NCI-H748 (cell line): ENCODE results near the gene NUP85.
A peak's percentile ranks its signal among the peaks of the same experiment; 100 is the strongest.
"Not testable (repeated sequence)": the region's sequence is repeated elsewhere in the genome, so short reads cannot be mapped to it uniquely, and the experiment has no call there.

Experiments
- DNase-seq: peaks from one replicate; lab custom pipeline; 2025; ENCODE audit not compliant: unreplicated experiment; lab: John Stamatoyannopoulos, UW

NUP85 gene

DNA sequence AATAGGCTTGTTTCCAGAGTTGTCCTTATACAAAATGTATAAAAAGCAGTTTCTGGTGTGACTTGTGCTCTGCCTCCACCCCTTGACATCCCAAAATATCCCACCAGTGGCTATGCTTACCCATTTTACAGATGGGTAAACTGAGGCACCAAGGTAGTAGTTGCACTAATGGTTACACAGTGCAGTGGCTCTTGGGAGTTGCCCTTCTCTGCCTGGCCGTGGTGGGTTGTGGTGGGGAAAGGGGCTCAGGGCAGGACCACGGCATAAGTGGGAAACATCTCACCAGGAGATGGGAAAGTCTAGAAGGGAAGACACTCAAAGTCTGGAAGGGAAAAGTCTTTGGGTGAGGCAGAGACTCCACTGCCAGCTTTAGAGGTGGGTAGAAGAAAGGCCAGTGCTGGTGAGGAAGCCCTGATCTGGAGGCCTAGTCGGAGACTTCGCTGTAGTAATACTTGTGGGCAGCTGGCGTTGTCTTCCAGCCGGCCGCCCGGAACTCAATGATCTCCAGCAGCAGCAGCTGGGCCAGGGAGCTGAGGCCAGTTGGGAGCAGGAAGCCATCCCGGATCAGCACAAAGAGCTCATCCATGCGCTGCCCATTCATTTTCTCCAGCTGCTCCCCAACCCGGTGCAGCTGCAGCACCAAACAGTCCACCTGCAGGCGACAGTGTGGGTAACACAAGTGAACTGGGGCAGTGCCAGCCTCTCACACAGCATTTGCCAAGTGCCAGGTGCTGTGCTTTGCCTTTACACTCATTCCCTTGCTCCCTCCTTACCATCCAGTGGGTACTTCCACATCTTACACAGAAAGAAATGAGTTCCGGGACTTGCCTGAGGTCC is 61.1 kb downstream of the NUP85 start:
- no peak for DNase-seq

- DNase-seq: no peak
These were observed 61.6 kb downstream of the NUP85 start for GRCh38 chr17:75267153-75267410.

DNA sequence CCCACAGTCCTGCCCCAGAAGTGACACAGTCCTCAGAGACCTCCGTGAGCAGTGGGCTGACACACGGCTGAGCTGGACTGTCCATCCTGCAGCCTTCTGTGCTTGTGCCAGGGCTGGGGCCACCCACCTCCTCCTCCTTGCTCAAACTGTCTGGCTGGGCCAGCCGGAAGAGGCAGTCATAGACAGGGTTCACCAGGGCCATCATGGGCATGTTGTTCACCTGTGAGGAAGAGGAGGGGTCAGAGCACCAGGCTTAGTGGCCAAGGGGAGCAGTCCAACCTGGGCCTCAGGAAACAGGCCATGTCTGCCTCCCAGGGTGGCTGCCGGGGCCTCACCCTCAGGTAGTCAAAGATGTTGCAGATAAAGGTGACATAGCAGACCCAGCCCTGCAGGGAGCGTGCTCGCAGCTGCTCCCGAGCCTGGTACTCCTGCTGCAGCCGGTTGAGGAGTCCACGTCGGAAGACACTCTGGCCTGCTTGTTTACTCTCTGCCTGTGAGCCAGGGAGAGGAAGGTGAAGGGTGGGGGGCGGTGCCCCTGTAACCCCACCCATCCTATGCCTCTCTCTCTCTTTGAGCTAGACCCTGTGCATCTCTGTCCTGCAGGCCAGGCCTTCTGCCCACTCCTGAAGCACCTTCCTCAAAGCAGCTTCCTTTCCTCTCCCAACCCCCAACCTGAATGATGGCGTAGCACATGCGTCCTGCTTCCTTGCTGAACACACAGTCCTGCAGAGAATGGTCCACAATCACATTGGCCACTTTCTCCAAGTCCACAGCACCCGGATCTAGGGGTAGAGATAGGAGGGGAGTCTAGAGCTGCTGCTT is 62.1 kb downstream of the NUP85 start:
- peak; percentile 18 for DNase-seq

- no peak for DNase-seq
These were observed 64.4 kb downstream of the NUP85 start for GRCh38 chr17:75269844-75270217.

GRCh38 chr17:75270218-75270965 is 64.9 kb downstream of the NUP85 start:
- peak; percentile 66 for DNase-seq

DNA sequence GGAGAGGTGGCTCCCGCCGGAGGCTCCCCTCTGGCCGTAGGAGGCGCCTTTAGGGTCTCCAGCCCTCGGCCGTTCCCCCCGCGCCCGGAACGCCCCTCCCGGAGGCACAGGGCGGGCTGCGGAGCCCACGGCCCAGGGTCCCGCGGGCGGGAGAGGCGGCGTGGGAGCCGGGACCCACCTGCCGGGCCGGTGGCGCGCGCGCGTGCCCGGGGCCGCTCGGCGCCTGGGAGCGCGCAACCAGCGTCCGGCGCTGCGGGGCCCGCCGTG is 65.4 kb downstream of the NUP85 start, which contains the start of gene MIF4GD:
Gene MIF4GD, minus strand, starts transcription at position 266 of the 267 bp plus-strand sequence. CDS start 1,036 bp downstream, outside the sequence.
- DNase-seq: peak; percentile 81

DNA sequence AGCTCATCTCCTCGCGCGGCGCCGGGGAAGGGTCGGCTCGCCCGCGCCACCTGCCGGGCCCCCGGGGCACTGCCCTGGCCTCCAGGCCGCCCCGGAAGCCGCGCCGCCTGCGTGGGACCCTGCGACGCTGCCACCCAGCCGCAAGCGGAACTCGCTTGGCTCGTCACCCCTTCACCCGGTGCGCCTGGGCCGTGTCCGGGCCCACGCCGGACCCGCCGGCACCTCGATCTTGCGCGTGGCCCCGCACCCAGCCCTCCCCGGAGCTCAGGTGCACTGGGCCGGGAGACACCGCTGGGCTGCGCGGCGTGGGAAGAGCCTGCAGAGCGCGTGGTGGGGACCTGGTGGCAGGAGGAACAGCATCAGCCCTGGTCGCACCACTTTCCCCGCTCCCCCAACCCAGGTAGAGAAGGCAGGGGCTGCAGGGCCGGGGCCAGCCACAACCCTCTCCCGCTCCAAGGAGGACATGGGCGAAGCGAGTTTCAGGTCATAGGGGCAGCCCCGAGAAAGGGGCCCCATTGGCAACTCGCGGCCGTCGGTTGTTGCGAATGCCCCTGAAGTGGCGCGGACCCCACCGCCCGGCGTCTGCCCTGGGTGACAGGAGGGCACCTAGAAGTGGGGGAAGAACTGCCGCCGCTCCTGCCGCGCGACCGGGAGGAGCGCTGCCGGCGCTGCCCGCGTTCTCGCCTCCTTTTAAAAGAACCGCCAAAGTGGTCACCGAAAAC is 65.9 kb downstream of the NUP85 start:
- peak; percentile 32 for DNase-seq

DNA sequence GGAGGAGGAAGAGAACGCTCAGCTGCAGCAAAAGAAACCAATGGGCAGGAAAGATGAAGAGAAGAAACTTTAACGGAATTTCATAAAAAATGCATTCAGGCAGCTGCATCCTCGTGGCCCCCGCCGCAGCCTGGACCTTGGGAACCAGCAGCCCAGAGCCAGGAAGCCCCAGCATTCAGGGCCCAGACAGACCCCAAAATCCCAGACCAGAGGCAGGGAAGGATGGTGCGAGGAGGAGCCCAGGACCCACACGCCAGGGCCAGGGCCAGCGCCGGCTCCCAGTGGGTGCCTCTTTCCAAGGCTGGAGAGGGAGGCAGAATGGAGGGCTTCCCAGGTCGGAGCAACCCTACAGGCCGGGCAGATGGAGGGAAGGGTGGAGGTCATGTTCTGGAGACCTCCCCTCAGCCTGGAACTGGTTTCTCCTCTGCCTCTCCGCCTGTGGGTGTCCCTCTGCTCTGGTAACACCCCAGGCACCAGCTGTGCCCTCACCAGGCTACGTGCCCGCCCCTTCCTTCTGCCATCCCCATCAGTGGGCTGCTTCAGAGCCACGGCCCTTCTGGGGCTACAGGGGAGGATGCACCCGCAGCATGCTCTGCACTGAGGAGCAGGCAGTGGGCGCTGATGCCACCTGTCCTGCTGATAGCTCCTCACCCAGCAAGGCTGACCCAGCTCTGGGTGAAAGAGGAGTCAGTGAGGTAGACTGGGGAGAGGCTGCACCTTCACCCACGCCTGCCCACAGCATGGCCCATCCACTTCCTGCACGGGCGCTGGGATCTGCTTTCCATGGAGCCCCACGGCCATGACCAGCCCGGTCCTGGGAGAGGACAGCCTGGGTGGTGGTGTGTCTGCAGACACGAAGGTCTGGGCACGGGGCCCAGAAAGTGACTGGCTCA is 66.7 kb downstream of the NUP85 start:
- DNase-seq: no peak

- no peak for DNase-seq
These were observed 67.3 kb downstream of the NUP85 start for GRCh38 chr17:75272848-75273184.

GRCh38 chr17:75273977-75274708 is 68.7 kb downstream of the NUP85 start:
- DNase-seq: no peak

- no peak for DNase-seq
These were observed 72.2 kb downstream of the NUP85 start for GRCh38 chr17:75277664-75278071.

DNA sequence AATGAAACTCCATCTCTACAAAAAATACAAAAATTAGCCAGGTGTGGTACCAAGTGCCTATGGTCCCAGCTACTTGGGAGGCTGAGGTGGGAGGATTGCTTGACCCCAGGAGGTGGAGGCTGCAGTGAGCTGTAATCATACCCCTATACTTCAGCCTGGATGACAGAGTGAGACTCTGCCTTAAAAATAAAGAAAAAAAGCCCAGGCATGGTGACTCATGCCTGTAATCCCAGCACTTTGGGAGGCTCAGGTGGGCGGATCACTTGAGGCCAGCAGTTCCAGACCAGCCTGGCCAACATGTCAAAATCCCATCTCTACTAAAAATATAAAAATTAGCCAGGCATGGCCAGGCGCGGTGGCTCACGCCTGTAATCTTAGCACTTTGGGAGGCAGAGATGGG is 74.7 kb downstream of the NUP85 start:
- not testable (repeated sequence) for DNase-seq

GRCh38 chr17:75285123-75285522 is 79.6 kb downstream of the NUP85 start:
- no peak for DNase-seq
